Endometrial microvascular endothelial cells (primary cell): ENCODE data around the gene SELENOF. TPM values are rescaled to one million over a fixed set of nuclear protein-coding genes. Genes with fewer than 3 reads are reported as not detected.

Experiments used
- in situ Hi-C: cut with HindIII; loops from 2 replicates; pipeline ENCODE4 v1.10.0; 2017; ENCODE audit warnings: low sequenced_read_pairs, low pct_unique_long_range_greater_than_20kb; ENCODE audit errors: inconsistent ontology term
- total RNA-seq: library from RNA; depleted of rRNA; stranded (reverse); fragments of >200 nt; gene quantifications from one replicate; pipeline ENCODE4 v1.2.3, GENCODE V29; 2015; ENCODE audit errors: inconsistent ontology term

SELENOF gene
- total RNA-seq, 1 donor from 2014 or later = 174 TPM

DNA sequence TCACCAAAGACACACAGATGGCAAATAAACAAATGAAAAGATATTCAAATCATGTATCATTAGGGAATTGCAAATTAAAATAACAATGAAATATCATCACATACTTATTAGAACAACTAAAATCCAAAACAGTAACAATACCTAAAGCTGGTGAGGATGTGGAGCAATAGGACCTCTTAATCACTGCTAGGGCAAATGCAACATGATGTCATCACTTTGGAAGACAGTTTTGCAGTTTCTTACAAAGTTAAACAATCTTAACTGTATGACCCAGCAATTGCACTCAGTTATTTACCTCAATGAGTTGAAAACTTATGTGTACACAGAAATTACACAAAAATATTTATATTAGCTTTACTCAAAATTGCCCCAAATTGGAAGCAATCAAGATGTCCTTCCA, 47.3 kb downstream of the SELENOF start:
- in situ Hi-C loops = no loop called here

GRCh38 chr1:86865973-86866637, 47.8 kb downstream of the SELENOF start:
- in situ Hi-C loops = no loop called here

GRCh38 chr1:86862920-86863319, 51.0 kb downstream of the SELENOF start:
- in situ Hi-C loops = no loop called here

DNA sequence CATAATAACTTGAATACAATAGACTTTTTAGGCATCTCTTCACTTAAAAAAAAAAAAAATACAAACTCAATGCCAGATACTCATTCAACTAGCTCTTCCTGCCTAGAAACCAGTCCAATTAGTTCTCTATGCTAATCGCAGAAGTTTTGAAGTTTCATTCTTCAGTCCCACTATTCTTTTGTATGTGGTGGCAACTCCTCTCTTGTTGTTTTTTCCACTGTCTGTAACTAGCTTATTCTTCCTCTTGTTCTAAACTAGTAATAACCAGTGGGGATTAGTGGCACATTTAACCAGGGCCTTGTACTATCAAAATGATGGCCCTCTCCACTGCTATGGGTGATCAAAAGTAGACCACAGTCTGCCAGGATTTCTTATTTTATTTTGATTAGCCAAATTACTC, 52.5 kb downstream of the SELENOF start:
- in situ Hi-C loops = no loop called here

- in situ Hi-C loops = no loop called here
These were observed 53.5 kb downstream of the SELENOF start for GRCh38 chr1:86860424-86860823.

DNA sequence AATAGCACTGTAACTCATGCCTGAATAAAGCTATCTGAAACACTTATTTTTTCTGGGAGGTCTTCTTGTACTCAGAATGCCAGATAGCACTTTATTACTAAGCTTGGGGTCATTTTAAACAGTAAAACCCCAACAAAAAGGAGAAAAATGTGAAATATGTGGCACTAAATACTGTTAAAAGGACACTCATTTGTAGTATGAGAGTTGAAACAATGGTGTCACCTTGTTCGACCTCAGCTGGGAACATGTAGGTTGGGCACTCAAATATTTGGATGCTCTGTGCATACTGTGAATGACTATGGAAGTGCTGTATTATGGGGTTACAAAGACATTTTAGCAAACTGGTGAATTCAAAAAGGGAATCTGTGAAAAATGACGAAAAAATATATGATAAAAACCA, 53.9 kb downstream of the SELENOF start:
- in situ Hi-C loops = no loop called here

GRCh38 chr1:86858524-86859261, 55.2 kb downstream of the SELENOF start:
- in situ Hi-C loops = no loop called here

DNA sequence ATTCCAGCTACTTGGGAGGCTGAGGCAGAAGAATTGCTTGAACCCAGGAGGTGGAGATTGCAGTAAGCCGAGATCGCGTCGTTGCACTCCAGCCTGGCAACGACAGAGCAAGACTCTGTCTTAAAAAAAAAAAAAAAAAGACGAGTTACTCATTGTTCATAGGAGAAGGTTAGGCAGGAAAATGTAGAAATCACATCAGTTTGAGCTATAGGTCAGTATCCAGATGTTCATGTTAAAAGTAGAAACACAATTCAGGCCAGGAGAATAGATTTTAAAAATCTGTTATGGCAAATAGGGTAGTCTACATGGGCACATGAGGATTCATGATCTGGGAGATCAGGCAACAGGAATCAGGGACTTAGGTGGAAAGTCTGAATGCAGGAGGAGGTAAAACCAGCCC, 57.7 kb downstream of the SELENOF start:
- in situ Hi-C loops = no loop called here

DNA sequence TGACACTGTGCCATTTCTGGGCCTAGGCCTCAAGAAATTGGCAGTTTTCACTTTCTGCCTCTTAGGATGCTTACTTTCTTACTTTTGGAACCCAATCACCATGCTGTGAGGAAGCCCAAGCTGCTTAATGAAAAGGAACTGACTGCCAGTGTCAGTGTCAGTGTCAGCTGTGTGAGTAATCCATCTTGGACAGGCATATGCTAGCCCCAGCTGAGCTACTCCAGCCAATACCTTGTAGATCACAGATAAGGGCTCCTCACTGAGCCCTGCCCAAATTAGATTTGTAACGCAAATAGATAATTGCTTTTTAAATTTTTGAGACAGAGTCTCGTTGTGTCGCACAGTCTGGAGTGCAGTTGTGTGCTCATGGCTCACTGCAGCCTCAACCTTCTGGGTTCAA, 59.6 kb downstream of the SELENOF start:
- in situ Hi-C loops = no loop called here

DNA sequence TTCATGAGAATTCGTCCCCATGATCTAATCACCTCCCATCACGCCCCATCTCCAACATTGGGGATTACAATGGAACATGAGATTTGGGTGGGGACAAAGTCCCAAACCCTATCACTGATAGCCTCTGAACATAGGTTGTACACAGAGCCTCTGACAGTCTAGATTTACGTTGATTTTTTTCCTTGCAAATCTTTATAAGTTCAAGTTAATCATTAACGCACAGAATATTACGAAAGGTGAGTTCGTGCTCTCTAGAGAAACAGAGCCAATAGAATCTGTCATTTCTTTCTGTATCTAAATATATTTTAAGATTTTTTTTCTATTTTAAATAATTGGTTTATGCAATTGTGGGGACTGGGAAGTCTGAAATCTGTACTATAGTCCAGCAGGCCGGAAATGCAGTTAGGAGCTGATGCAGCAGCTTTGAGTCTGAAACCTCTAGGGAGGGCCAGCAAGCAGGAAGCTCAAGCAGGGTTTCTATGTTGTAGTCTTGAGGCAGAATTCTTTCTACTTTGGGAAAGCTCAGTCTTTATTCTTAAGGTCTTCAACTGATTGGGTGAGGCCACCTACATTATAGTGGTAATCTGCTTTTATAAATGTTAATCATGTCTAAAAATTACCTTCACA, 61.0 kb downstream of the SELENOF start:
- in situ Hi-C loops = no loop called here

- in situ Hi-C loops = no loop called here
These were observed 61.6 kb downstream of the SELENOF start for GRCh38 chr1:86852289-86852688.

DNA sequence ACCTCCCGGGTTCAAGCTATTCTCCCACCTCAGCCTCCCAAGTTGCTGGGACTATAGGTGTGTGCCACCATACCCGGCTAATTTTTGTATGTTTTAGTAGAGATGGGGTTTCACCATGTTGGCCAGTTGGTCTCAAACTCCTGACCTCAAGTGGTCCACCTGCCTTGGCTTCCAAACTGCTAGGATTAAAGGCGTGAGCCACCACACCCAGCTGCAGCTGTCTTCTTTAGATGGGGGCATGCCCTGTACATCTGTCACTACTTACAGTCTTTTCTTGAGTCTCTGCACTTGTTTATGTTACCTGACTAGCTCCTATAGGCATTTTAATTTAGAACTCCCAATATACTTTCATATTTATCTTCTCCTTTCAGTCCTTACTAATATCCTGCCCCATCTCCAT, 64.2 kb downstream of the SELENOF start:
- in situ Hi-C loops = no loop called here

DNA sequence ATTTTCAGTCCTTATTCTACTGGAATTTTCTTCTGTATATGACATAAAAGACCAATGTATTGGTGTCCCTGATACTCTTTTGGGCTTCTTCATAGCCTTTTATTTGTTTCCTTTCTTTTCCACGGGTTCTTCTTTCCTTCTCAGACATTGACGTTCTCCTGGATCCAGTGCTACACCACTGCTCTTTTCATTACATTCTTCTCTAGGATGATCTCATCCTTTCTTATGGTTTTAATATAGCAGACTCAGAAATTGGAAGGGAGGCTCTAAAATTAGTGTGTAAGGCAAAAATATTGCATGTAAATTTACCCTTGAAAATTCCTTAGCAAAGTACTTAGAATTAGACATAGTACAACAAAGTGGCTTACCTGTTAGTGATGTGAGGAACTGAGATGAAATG, 65.3 kb downstream of the SELENOF start:
- in situ Hi-C loops = no loop called here

GRCh38 chr1:86846164-86846647, 67.7 kb downstream of the SELENOF start:
- in situ Hi-C loops = no loop called here

GRCh38 chr1:86845514-86845913, 68.4 kb downstream of the SELENOF start:
- in situ Hi-C loops = no loop called here

DNA sequence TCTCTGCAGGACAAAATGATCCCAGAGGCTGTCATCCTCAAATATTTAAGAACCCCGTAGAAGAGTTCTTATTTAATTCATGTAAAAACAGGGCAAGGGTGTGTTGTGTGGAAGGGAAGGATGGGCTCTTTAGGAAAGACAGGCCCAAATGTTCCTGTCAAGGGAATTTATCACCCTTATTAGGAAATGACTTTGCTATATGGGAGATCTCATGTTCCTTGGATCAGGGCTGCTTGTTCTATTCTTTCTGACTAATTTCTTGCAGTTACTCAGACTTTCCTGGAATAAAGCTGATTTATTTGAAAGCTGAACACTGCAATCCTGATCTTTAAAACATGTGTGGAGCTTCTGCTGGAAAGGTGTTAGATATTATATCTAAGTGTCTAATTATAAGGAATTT, 72.8 kb downstream of the SELENOF start:
- in situ Hi-C loops = no loop called here

DNA sequence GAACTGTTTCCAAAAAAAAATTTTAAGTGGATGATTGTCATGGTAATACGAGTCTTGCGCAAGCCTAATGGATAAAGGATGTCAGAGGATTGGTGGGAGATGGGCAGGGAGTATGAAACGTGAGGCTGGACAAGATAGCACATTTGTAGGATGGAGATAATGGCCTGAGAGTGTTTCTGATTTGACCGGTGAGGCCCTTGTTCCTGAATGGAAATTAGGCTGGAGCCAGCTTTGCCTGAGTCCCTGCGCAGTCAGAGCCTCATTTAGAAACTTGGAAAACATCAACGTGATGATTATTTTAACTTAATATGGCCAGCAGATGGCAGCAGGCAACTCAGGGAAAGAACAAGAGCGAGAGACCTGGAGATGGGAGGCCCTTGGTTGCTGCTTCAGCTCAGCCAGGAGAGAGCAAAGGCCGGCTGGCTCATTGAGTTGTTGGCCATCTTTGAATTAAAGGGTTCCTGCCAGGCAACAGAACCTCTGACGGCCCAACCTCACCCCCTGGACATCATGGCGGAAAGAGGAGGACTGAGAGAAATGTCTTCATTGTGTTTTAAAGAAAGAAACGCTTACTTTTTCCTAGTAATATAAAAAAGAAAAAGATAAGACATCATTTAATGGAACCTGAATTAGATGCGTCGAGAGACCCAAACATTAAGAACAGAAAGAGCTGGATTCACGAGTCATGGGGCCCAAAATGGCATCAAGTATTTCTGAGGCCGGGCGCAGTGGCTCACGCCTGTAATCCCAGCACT, 80.3 kb downstream of the SELENOF start:
- in situ Hi-C loops = no loop called here

- in situ Hi-C loops = no loop called here
These were observed 81.5 kb downstream of the SELENOF start for GRCh38 chr1:86832433-86832832.

GRCh38 chr1:86829321-86829720, 84.6 kb downstream of the SELENOF start:
- in situ Hi-C loops = no loop called here
